MM.1S (cell line): ENCODE measurements around the gene TSPEAR.

Experiments used
- EZH2 ChIP-seq: fragments of 300-600 bp; sonication (generic); optimal IDR thresholded peaks from 2 replicates; pipeline ENCODE3; 2017; ENCODE audit warnings: low read depth, mild to moderate bottlenecking, antibody characterized with exemption, low read length, mixed read lengths
- EZH2phosphoT487 ChIP-seq: fragments of 300-600 bp; sonication (generic); IDR thresholded peaks from 2 replicates; pipeline ENCODE4 v1.6.1; 2018; ENCODE audit warnings: antibody characterized with exemption, low read length
- TF ChIP-seq, protein P1 (sequence below): fragments of 300-600 bp; sonication (generic); IDR thresholded peaks from 2 replicates; pipeline ENCODE4 v1.5.1; 2016; ENCODE audit warnings: antibody characterized with exemption, low read length, mixed read lengths

DNA sequence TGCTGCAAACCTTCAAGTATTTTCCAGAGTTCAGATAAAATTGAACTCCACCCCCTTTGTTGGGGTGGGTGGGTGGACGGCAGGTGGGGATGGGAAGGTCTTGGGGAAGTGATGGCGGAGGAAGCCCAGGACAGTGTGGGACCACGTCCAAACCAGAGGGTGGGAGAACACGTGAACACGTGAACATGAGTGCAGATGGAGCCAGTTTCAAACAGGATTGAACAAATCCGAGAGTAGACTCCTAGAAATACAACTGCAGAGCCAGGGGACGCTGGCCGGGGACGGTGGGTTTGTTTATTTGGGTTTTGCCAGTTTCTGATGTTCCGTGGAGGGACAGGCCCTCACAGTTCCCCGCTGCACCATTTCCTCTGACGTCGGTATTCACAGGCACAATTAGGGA lies 163.0 kb downstream of the TSPEAR start:
- TF ChIP-seq, protein P1, sequence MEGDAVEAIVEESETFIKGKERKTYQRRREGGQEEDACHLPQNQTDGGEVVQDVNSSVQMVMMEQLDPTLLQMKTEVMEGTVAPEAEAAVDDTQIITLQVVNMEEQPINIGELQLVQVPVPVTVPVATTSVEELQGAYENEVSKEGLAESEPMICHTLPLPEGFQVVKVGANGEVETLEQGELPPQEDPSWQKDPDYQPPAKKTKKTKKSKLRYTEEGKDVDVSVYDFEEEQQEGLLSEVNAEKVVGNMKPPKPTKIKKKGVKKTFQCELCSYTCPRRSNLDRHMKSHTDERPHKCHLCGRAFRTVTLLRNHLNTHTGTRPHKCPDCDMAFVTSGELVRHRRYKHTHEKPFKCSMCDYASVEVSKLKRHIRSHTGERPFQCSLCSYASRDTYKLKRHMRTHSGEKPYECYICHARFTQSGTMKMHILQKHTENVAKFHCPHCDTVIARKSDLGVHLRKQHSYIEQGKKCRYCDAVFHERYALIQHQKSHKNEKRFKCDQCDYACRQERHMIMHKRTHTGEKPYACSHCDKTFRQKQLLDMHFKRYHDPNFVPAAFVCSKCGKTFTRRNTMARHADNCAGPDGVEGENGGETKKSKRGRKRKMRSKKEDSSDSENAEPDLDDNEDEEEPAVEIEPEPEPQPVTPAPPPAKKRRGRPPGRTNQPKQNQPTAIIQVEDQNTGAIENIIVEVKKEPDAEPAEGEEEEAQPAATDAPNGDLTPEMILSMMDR, result no peak
- TF ChIP-seq EZH2, result peak; percentile 34
- no peak for TF ChIP-seq EZH2phosphoT487
